ENCODE measurements around the gene ADAM10.

ADAM10 gene

GRCh38 chr15:58576657-58577056 is 172.8 kb downstream of the ADAM10 start:
- DNase-seq (ENCODE audit: low spot score) = no peak

- DNase-seq (ENCODE audit: low spot score) = no peak
Measured at GRCh38 chr15:58575045-58575786, 174.3 kb downstream of the ADAM10 start.

GRCh38 chr15:58574631-58575030 is 174.9 kb downstream of the ADAM10 start:
- no peak for DNase-seq (ENCODE audit: low spot score)

DNA sequence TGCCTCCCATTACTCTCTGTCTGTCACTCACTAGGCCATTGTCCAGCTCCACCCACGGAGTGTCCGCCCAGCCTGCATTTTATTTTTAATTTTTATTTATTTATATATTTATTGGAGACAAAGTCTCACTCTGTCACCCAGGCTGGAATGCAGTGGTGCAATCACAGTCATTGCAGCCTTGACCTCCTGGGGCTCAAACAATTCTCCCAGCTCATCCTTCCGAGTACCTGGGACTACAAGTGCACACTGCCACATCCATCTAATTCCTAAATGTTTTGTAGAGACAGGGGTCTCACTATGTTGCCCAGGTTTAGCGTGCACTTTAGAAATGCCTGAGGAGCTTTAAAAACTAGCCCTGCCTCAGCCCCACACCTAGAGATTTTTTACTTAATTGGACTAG is 176.2 kb downstream of the ADAM10 start:
- no peak for DNase-seq (ENCODE audit: low spot score)

- no peak for DNase-seq (ENCODE audit: low spot score)
Measured at GRCh38 chr15:58572521-58572920, 177.0 kb downstream of the ADAM10 start.

- no peak for DNase-seq (ENCODE audit: low spot score)
Measured at GRCh38 chr15:58571491-58571890, 178.0 kb downstream of the ADAM10 start.

- DNase-seq (ENCODE audit: low spot score) = no peak
Measured at GRCh38 chr15:58569455-58569854, 180.1 kb downstream of the ADAM10 start.

GRCh38 chr15:58568157-58568571 is 181.3 kb downstream of the ADAM10 start:
- DNase-seq (ENCODE audit: low spot score) = no peak

- DNase-seq (ENCODE audit: low spot score) = no peak
Measured at GRCh38 chr15:58566029-58566428, 183.5 kb downstream of the ADAM10 start.

DNA sequence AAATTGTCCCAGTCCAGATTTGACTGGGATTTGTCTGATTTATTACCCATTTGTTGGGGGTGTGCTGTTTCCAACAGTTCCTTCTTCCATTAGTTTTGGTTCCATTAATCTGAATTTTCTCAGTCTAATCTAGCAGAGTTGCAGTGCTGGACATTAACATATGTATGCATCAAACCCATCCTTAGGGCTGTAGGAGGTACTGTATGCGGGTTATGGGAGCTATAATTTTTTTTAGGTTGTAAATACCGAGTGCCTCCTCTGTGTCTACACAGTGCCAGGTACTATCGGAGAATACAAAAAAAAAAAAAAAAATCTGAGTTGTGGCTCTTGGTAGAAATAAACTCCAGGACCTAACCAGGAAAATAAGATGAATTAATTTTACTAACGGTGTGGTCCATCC is 183.9 kb downstream of the ADAM10 start:
- no peak for DNase-seq (ENCODE audit: low spot score)

DNA sequence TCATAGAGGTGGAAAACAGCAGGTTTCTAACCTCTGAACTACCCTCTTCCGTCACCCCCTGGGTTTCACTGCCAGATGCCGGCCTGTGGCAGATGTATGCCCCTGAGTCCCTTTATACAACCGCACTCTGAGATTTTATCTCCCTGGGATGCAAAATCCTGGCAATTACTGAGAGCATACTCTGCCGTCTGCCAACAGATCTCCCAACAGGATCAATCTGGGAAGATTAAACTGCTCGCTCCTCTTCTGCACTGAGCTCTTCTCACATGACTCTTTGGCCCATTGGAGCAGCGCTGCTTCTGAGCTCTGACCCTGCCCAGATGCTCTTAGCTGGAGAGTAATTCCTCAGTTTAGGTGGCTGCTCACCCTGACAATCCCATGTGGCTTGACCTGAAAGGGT is 184.5 kb downstream of the ADAM10 start:
- no peak for DNase-seq (ENCODE audit: low spot score)

- no peak for DNase-seq (ENCODE audit: low spot score)
Measured at GRCh38 chr15:58562135-58562534, 187.4 kb downstream of the ADAM10 start.

- no peak for DNase-seq (ENCODE audit: low spot score)
Measured at GRCh38 chr15:58561321-58561720, 188.2 kb downstream of the ADAM10 start.

GRCh38 chr15:58559904-58560588 is 189.5 kb downstream of the ADAM10 start:
- DNase-seq (ENCODE audit: low spot score) = no peak

- no peak for DNase-seq (ENCODE audit: low spot score)
Measured at GRCh38 chr15:58558777-58559176, 190.7 kb downstream of the ADAM10 start.

GRCh38 chr15:58556541-58556940 is 193.0 kb downstream of the ADAM10 start:
- DNase-seq (ENCODE audit: low spot score) = no peak

- DNase-seq (ENCODE audit: low spot score) = no peak
Measured at GRCh38 chr15:58556028-58556361, 193.5 kb downstream of the ADAM10 start.

DNA sequence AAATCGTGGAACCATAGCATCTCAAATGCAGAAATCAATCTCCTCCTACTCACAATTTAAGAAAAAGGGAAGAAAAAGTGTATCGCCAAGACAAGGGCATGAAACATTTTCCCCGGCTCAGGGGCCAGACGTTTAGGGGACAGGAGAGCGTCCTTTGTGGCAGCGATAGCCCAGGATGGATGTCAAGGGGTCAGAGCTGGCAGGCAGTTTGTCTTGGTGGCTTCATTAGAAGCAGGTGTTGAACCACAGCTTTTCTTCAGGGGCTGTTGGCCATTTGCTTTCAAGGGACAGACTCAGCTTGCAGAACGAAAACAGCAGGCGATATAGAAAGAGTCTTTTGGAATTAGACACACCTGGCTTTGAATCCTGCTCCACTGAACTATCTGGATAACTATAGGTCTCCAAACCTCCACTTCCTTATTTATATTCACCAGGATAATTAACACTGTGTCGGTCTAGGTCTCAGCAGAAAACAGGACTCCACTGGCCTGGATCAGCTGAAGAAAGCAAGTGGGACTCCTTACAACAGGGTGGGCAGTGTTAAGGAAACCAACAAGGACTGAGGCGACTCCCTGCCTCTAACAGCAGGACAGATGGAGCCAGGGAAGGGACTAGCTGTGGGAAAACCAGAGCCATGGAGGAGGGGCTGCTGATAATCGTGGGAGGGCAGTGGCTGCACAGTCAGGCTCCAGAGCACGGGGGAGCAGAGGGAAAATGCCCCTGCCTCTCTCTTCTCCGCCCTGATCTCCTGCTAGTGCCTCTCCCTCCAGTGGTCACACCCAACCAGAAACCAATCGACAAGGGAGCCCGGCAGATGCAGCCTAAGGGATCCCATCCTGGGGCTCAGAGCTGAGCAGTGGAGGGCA is 194.1 kb downstream of the ADAM10 start:
- peak; percentile 39 for DNase-seq (ENCODE audit: low spot score)

DNA sequence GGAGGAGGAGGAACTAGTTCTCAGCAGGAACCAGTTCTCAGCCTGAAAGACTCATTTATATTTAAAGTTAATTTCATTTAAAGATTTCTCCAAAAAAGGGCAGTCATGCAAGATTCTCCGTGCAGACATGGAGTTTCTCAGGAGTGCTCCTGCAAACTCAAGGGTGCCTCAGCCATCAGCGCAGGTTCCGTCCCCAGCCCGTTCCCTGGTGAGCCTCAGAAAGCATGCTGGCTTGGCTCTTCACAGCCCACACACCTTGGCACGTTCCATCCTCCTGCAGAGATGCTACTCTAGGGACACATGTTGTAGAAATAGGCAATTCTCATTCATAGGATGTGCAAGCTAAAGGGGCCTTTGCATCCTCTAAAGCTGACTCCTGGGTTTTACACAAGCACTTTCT is 194.7 kb downstream of the ADAM10 start:
- DNase-seq (ENCODE audit: low spot score) = no peak

DNA sequence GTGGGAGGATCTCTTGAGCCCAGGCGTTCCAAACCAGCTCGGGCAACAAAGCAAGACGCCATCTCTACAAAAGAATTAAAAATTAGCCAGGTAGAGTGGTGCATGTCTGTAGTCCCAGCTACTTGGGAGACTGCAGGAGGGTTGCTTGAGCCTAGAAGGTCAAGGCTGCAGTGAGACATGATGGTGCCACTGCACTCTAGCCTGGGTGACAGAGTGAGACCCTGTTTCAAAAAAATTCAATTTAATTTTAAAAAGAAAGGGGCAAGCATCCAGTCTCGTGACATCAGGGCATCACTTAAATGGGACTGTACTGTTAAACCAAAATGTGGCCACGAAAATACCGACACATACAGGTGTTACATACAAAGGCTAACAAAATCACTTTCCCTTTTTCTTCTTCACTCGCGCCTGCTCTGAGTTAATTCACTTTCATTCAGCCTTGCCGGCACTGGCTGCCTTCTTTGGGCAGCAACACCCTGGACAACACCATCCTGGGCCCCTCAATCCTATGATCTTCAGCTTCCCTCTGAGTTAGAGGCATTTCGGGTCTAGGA is 196.1 kb downstream of the ADAM10 start:
- no peak for DNase-seq (ENCODE audit: low spot score)

- no peak for DNase-seq (ENCODE audit: low spot score)
Measured at GRCh38 chr15:58552505-58553364, 196.8 kb downstream of the ADAM10 start.
